Stimulated activated CD8-positive, alpha-beta memory T cell treated with anti-CD3 and anti-CD28 coated beads, Interleukin-15, amount 100 ng/mL, for 1 hour (primary cell): Measurements from ENCODE around the gene SMIM45.

ENCODE experiments used
- DNase-seq: peaks from one replicate; pipeline ENCODE4 v3.0.0-alpha.2; 2020; ENCODE audit warnings: low read depth

The SMIM45 gene

DNA sequence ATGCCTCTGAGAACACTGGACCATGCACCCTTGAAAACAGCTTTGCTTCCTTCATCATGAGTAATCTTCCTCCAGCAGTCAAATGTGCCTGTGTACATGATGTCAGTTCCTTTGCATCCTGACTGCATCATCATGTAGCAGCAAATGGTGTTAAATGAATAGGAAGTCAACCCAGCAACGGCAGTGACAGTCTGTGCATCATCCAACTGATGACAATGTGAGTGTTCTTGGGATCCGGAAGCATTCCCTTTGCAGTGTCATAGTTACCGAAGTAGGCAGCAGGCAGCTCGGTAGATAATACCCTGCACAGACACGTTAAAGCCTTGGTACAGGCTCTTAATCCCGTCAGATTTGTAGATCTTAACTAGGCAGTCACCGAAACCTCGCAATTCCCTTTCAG is 49.2 kb downstream of the SMIM45 start:
- no peak for DNase-seq

DNA sequence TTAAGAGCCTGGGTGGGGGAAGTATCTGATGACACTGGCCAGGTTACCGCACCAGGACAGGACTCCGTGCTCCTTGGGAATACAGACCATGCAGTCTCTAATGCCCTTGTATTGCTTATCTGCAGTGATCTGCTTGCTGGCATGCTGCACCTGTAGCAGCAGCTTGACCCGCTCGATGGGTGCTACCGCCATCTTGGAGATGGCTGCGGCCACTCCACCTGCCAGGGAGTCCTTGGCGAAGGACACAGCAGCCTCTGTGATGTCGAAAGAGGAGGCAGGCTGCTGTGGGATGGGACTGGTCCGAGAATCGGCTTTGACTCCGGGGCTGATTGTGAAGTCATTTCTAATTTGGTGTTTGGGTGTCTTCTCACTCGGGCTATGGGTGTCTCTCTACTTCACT is 49.8 kb downstream of the SMIM45 start:
- DNase-seq, result no peak

DNA sequence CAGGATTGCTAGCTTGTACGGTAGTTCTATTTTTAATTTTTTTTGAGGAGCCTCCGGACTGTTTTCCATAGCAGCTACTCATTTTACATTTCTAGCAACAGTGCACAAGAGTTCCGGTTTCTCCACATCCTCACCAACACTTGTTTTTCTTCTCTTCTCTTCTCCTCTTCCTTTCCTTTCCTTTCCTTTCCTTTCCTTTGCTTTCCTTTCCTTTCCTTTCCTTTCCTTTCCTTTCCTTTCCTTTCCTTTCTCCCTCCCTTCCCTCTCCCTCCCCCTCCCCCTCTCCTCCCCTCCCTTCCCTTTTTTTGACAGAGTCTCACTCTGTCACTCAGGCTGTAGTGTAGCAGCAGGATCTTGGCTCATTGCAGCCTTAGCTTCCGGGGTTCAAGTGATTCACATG is 56.0 kb downstream of the SMIM45 start:
- DNase-seq, result no peak
